ENCODE data around the gene FHOD3.

- no peak for TF ChIP-seq GATA3 (IDR thresholded peaks at IDR 0.05; ENCODE audit: low read depth, low read length)
- no peak for TF ChIP-seq GATA2 (IDR thresholded peaks at IDR 0.05; ENCODE audit: low read depth, low read length)
Measured at GRCh38 chr18:36650906-36651305, 353.4 kb downstream of the FHOD3 start.

Measured in SH-SY5Y (cell line).